Measurements from ENCODE around the gene HAUS3.
"Not testable (repeated sequence)": the region's sequence is repeated elsewhere in the genome, so short reads cannot be mapped to it uniquely, and the experiment has no call there.

HAUS3 gene

GRCh38 chr4:2275044-2275397 lies 33.1 kb upstream of the HAUS3 start:
- not testable (repeated sequence) for DNase-seq (ENCODE audit: low spot score)

DNA sequence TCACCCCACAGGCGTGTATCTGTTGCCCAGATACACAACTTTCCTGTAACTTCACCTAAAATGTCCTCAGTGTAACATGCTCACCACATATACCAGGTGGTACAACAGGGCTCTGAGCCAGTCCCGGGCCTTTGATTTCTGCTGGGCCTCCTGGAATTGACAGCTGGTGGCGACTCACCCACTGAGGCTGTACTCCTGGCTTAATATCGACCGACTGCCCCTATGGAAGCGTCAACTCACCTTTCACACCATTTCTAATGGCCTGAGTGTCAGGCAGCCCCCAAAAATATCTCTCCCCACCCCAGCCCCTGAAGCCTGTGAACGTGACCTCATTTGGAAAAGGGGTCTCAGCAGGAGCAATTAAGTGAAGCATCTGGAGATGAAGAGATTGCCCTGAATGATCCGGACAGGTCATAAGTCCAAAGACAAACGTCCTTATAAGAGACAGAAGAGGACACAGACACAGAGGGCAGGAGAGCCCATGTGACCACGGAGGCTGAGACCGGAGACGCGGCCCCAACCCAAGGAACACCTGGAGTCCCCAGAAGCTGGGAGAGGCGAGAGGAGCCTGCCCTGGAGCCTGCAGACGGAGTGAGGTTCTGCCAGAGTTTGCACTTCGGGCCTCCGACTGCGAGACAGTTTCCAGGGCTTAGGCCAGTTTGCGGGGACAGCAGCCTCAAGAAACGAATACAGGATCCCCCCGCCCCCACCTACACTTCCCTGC lies 32.6 kb upstream of the HAUS3 start:
- no peak for DNase-seq (ENCODE audit: low spot score)

DNA sequence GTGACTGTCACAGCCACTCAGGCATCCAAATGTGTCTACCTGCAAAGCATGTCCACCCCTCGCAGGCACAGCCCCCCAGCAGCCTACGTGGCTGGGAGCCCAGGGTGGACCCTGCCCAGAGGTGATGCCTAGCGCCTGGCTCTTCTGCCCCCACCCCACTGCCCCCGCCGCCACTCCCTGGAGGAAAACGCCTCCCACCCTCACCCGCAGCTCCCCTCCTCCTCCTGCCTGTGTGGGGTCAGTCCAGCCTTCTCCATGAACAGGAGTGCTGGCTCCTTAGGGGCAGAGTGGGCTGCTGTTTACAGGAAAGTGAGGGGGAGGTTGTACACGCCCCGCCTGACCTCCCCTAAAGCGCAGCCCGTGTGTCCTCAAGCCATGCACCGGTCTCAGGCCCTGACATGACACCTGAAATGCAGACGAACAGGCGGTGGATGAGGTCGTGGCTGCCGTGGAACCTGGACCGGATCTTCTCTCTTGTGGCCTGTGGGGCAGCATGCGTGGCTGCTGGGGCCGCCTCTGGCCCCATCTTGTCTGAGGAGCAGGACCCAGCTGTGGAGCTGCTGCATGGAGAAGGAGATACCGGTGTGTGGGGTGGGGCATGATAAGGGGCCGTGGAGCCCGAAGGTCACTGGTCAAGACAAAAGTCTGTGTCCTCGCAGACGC lies 31.9 kb upstream of the HAUS3 start:
- DNase-seq (ENCODE audit: low spot score), result no peak

GRCh38 chr4:2273221-2273620 lies 31.3 kb upstream of the HAUS3 start:
- DNase-seq (ENCODE audit: low spot score), result no peak

DNA sequence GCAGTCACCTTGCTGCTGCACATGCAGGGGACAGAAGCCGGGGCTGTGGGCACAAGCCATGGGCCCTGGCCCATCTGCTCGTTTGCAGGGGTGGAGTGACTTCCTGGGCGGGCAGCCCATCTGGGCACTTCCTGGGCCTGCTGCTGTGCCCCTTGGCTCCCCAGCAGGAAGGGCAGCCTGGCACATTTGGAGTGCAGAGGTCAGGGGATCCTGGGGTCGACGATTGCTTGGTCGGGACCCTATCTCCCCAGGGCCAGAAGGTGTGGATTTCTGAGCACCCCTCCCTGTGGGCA lies 30.9 kb upstream of the HAUS3 start:
- DNase-seq (ENCODE audit: low spot score), result no peak

- no peak for DNase-seq (ENCODE audit: low spot score)
Measured at GRCh38 chr4:2272026-2272827, 30.3 kb upstream of the HAUS3 start.

- no peak for DNase-seq (ENCODE audit: low spot score)
Measured at GRCh38 chr4:2271279-2272025, 29.5 kb upstream of the HAUS3 start.

DNA sequence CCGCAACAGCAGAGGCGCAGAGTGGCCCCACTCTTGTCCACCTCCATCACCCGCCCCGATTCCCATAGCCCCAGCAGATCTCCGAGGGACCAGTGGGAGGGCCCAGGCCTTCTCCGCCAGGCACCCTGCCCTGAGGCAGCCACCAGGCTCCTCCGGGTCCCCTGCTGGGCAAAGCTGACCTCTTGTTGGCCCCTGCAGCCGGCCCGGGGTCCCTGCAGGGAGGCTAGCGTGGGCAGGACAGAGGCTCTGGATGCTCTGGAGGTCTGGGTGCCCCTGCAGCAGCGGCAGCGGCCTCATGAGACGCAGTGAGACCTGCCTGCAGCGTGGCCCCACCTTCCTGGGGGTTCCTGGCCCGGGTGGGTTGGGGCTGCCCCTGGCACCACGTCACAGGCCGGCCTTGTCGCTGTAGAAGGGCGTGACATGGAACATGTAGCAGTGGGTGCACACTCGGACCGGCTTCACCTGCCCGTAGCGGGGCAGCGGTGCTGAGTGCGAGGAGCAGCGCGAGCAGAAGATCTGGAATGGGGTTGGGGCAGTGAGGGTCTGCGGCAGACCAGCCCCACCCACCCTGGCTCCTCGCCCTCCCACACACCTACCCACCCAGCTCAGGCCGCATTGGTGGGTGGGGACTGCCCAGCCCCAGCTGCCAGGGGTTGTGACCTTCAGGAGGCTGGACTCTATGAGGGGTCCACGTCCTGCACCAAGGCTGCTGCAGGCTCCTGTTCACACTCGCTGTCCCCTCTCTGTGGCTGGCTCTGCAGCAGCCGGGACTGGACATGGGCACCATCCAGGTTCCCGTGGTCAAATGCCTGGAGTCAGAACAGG lies 28.6 kb upstream of the HAUS3 start:
- no peak for DNase-seq (ENCODE audit: low spot score)

- DNase-seq (ENCODE audit: low spot score), result no peak
Measured at GRCh38 chr4:2269618-2270163, 27.8 kb upstream of the HAUS3 start.

DNA sequence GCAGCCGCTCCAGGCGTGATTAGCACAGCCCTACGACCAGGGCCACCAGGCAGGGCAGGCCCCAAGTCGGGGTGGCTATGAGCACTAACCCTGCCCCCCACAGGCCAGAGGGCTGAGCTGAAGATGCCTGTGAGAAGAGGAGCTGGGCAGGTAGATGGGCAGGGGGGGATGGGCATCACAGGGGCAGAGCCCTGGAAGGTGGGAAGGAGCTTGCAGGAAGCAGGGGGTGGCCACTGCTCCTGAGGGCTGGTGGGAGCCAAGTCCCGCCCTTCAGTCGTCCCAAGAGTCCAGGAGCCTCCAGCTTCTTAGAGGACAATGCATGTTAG lies 27.2 kb upstream of the HAUS3 start:
- no peak for DNase-seq (ENCODE audit: low spot score)

DNA sequence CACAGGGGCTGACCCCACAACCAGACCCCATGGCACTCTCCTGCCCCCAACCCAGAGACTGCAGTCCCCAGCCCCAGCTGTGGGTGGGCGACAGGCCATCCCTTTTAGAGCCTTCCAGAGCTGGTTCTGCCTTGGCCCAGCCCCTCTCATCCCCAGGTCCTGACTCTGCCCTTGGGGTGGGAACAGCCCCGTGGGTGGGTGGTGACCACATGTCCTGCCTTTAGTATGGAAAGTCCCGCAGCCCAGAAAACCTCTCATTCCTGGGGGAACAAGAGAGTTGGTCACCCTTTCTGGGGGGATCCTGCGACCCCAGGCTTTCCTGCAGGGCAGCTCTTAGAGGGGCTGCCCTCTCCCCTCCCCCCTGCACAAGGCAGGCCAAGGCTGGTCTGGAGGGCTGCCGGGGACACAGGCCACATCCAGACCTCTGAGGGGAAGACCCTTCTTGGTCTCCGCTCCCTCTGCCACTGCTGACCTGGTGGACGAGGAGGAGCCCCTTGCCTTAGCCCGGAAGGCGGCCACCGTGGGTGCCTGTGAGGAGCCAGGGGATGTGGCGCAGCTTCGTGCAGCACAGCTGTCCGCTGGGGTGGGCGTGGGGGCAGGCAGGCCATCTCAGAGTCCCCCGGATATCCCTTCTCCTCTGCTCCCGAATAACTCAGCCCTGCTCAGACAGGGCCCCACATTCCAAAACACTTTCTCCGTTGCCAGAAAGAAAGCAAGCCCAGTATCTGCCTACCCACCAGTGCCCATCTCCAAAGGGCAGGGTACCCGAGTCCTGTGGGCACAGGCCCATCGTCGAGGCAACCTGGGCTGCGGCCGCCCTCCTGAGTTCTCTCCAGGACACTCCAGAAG lies 26.7 kb upstream of the HAUS3 start:
- no peak for DNase-seq (ENCODE audit: low spot score)

GRCh38 chr4:2267841-2268240 lies 25.9 kb upstream of the HAUS3 start:
- DNase-seq (ENCODE audit: low spot score), result no peak

- DNase-seq (ENCODE audit: low spot score), result no peak
Measured at GRCh38 chr4:2267320-2267811, 25.4 kb upstream of the HAUS3 start.

DNA sequence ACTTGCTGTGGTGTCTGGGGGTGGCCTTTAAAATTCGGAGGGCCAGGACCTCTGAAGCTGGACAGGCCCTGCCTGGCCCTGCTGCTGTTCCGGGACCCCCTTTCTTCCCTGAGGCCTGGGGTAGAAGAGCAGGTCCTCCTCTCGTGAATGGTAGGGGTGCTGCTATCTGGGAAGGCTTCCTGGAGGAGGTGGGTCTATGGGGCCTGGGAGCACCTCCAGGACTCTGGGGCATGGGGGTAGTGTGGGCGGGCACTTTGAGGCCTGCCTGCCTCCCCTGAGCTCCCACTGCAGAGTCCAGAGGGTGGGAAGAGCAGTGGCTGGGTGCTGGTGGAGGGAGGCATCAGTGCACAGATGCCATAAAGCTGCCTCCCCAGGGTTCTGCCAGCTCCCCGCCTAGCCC lies 24.9 kb upstream of the HAUS3 start:
- no peak for DNase-seq (ENCODE audit: low spot score)

DNA sequence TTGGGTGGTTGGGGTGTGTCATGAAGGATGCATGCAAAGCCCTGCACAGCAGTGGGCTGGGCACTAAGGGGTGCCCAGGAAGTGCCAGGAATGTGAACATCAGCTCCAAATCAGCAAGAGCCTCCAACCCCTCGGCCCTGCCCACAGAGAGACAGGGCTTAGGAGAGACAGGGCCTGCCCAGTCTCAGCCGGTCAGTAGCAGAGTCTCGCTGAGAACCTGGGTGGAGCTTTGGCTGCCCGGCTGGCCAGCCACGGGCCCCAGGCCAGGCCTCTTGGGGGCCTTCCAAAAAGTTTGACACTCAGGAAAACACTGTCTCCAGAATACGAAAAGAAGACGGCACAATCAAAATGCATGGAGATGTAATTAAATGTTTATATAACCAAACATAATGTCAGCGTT lies 24.3 kb upstream of the HAUS3 start:
- DNase-seq (ENCODE audit: low spot score), result no peak

GRCh38 chr4:2265113-2266110 lies 23.5 kb upstream of the HAUS3 start:
- no peak for DNase-seq (ENCODE audit: low spot score)

GRCh38 chr4:2264481-2265041 lies 22.6 kb upstream of the HAUS3 start:
- no peak for DNase-seq (ENCODE audit: low spot score)

- no peak for DNase-seq (ENCODE audit: low spot score)
Measured at GRCh38 chr4:2263926-2264321, 22.0 kb upstream of the HAUS3 start.

- no peak for DNase-seq (ENCODE audit: low spot score)
Measured at GRCh38 chr4:2262944-2263250, 21.0 kb upstream of the HAUS3 start.

Data from HuH-7.5 (cell line).